ENCODE data around the gene ZBP1.

DNA sequence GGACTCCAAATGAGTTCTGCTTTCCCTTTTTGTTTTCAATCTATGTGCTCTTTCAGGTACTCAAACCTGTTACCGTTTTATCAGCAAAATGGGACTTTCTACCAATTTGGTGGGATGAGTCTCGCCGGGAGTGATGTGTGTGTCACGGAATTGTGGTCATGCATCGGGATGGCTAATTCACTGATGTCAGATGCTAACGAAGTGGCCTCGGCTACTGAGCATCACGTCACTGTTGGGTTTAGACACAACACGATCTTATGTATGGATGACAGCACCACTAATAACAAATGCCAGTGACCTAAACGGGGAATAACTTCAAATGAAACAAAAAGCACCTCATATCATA lies 61.0 kb downstream of the ZBP1 start:
- TF ChIP-seq, protein P1, sequence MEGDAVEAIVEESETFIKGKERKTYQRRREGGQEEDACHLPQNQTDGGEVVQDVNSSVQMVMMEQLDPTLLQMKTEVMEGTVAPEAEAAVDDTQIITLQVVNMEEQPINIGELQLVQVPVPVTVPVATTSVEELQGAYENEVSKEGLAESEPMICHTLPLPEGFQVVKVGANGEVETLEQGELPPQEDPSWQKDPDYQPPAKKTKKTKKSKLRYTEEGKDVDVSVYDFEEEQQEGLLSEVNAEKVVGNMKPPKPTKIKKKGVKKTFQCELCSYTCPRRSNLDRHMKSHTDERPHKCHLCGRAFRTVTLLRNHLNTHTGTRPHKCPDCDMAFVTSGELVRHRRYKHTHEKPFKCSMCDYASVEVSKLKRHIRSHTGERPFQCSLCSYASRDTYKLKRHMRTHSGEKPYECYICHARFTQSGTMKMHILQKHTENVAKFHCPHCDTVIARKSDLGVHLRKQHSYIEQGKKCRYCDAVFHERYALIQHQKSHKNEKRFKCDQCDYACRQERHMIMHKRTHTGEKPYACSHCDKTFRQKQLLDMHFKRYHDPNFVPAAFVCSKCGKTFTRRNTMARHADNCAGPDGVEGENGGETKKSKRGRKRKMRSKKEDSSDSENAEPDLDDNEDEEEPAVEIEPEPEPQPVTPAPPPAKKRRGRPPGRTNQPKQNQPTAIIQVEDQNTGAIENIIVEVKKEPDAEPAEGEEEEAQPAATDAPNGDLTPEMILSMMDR (IDR thresholded peaks at IDR 0.05): no peak
- TF ChIP-seq POLR2A (IDR thresholded peaks at IDR 0.05) (no peak), POLR2AphosphoS5 (IDR thresholded peaks at IDR 0.05) (no peak)
